Kidney epithelial cell (primary cell): Measurements from ENCODE around the gene TOMM7. TPM values are rescaled to one million over a fixed set of nuclear protein-coding genes. Genes with fewer than 3 reads are reported as not detected.
"Not testable (repeated sequence)": the region's sequence is repeated elsewhere in the genome, so short reads cannot be mapped to it uniquely, and the experiment has no call there.

Experiments used
- DNase-seq: peaks from one replicate; pipeline ENCODE4 v3.0.0-alpha.2; 2010; ENCODE audit warnings: low read depth
- H3K27me3 ChIP-seq: 2 replicates; pipeline ENCODE4 v1.6.0; 2011; ENCODE audit warnings: low read length; ENCODE audit not compliant: control insufficient read depth, insufficient read depth
- H3K36me3 ChIP-seq: 2 replicates; pipeline ENCODE4 v1.5.1; 2011; ENCODE audit warnings: low read length; ENCODE audit not compliant: control insufficient read depth, insufficient read depth
- H3K4me3 ChIP-seq: 2 replicates; pipeline ENCODE4 v1.5.1; 2011; ENCODE audit warnings: low read depth, mild to moderate bottlenecking, control low read depth, low read length
- CTCF ChIP-seq: IDR thresholded peaks from 2 replicates; pipeline ENCODE4 v1.5.1; 2011; ENCODE audit warnings: mild to moderate bottlenecking, moderate library complexity, low read length, control low read depth, inconsistent platforms; ENCODE audit not compliant: insufficient read depth, poor library complexity, severe bottlenecking
- total RNA-seq: library from RNA; depleted of rRNA; stranded (reverse); fragments of >200 nt; gene quantifications from 2 replicates; pipeline ENCODE4 v1.2.3, GENCODE V29; 2015

TOMM7 gene
- total RNA-seq, 1 donor from 2014 or later: 90.5 TPM

- no peak for DNase-seq
- no peaks in the 10 kb centered on the region for H3K36me3 ChIP-seq
- TF ChIP-seq CTCF: no peak
Observed at GRCh38 chr7:22784346-22784745, 38.3 kb downstream of the TOMM7 start.

GRCh38 chr7:22783421-22783820 is 39.2 kb downstream of the TOMM7 start:
- no peaks in the 10 kb centered on the region for H3K36me3 ChIP-seq
- DNase-seq: no peak
- H3K4me3 ChIP-seq: no peak overlapping the region
- H3K27me3 ChIP-seq: no peaks in the 10 kb centered on the region
- no peak for TF ChIP-seq CTCF

More at GRCh38 chr7:22784346-22784745, 38.3 kb downstream of the TOMM7 start:
- Histone ChIP-seq H3K4me3 (no peak overlapping the region), H3K27me3 (no peaks in the 10 kb centered on the region)

- DNase-seq: no peak
- TF ChIP-seq CTCF: peak; percentile 69
- no peaks in the 10 kb centered on the region for H3K27me3 ChIP-seq
- H3K36me3 ChIP-seq: no peaks in the 10 kb centered on the region
- no peak overlapping the region for H3K4me3 ChIP-seq
Observed at GRCh38 chr7:22782616-22783232, 39.9 kb downstream of the TOMM7 start.

- no peaks in the 10 kb centered on the region for H3K27me3 ChIP-seq
- H3K36me3 ChIP-seq: no peaks in the 10 kb centered on the region
- DNase-seq: peak; percentile 21
- no peak overlapping the region for H3K4me3 ChIP-seq
- no peak for TF ChIP-seq CTCF
Observed at GRCh38 chr7:22781230-22781711, 41.4 kb downstream of the TOMM7 start.

GRCh38 chr7:22779730-22780323 is 42.8 kb downstream of the TOMM7 start:
- H3K36me3 ChIP-seq, DNase-seq, H3K4me3 ChIP-seq, H3K27me3 ChIP-seq: not testable (repeated sequence)

GRCh38 chr7:22776964-22777363 is 45.7 kb downstream of the TOMM7 start:
- no peak for DNase-seq
- Histone ChIP-seq H3K27me3 (no peaks in the 10 kb centered on the region), H3K4me3 (no peak overlapping the region), H3K36me3 (no peaks in the 10 kb centered on the region)
- no peak for TF ChIP-seq CTCF
